ENCODE data around the gene GNAT3. TPM values are rescaled to one million over a fixed set of nuclear protein-coding genes. Genes with fewer than 3 reads are reported as not detected.

Gene GNAT3
- total and polyA plus RNA-seq, 2 of the 8 experiments (the other 6 are each of a cell fraction or from before 2014, with no cell fraction given): not detected

DNA sequence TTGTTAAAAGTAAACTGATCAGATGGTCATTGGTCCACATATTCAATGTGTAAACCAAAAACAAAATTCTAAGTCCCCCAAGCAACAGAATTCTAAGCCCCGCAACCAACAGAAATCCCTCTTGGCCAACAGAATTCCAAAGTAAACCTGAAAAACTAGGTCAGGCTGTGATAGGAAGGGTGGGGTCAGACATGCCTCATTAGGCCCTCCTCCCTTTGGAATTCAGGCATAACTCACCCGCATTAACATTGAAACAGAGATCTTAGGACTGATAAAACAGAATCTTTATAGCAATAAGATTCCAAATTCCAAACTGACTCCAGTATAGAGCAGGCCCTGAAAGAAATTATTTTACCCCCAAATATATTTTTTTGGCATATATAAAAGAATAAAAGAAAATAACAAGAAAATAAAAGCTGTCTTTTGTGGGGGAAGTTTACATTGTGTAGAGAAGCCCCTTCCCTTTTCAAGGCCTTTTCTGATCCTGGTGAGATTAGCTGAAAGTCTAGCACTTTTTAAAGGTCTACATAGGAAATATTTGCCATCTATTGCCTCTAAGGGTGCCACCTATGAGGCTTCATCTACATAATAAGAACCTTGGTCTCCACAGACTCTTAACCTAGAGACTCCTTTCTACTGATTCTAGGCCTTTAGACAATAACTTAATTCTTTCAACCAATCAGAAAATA lies 30.5 kb downstream of the GNAT3 start:
- Histone ChIP-seq H3K79me1 (ENCODE audit: low read depth, low read length) (no peaks in the 10 kb centered on the region), H4K91ac (replicated peaks; ENCODE audit: insufficient read length, low read length) (no peak overlapping the region), H3K4me3 (ENCODE audit: extremely low read depth in 1 of 4, insufficient read depth in 2 of 4, low read depth in 3 of 4, low read length in 4 of 4) (no peak overlapping the region), H3K23ac (ENCODE audit: insufficient read length) (no peak overlapping the region), H2BK5ac (ENCODE audit: low read depth, low read length) (no peak overlapping the region), H3K27me3 (replicated peaks in 1 of 4; ENCODE audit: control insufficient read depth in 3 of 4, extremely low read depth in 1 of 4, insufficient read depth in 3 of 4, low read length in 3 of 4) (no peaks in the 10 kb centered on the region), H3K4ac (replicated peaks; ENCODE audit: insufficient read length, low read depth, low read length) (no peak overlapping the region), H3K23me2 (ENCODE audit: low read depth, low read length) (no peaks in the 10 kb centered on the region), H4K8ac (ENCODE audit: extremely low read depth, insufficient read depth, low read length) (no peak overlapping the region), H3K14ac (ENCODE audit: insufficient read length) (no peak overlapping the region), H3K36me3 (ENCODE audit: control insufficient read depth in 2 of 4, insufficient read depth in 4 of 4, low read length in 3 of 4) (no peaks in the 10 kb centered on the region), H3K79me2 (ENCODE audit: control insufficient read depth in 1 of 2, insufficient read depth in 2 of 2, low read length in 2 of 2) (no peaks in the 10 kb centered on the region), H3K9ac (replicated peaks in 1 of 4; ENCODE audit: extremely low read depth in 1 of 4, low read depth in 3 of 4, low read length in 3 of 4) (no peak overlapping the region), H3K4me2 (ENCODE audit: insufficient read depth in 1 of 2, low read depth in 2 of 2, low read length in 2 of 2) (no peak overlapping the region), H2BK20ac (ENCODE audit: low read length) (no peak overlapping the region), H2BK120ac (replicated peaks; ENCODE audit: low read depth, low read length) (no peak overlapping the region), H3K9me3 (ENCODE audit: insufficient read depth in 2 of 2, low read depth in 1 of 2, low read length in 1 of 2) (no peaks in the 10 kb centered on the region), H3K27ac (ENCODE audit: low read depth, low read length) (no peak overlapping the region), H3K18ac (ENCODE audit: extremely low read depth, low read length) (no peak overlapping the region), H4K5ac (ENCODE audit: insufficient read length, low read depth, low read length) (no peak overlapping the region), H4K20me1 (replicated peaks in 1 of 2; ENCODE audit: control insufficient read depth in 1 of 2, insufficient read depth in 2 of 2, low read length in 2 of 2) (no peaks in the 10 kb centered on the region), H2BK15ac (ENCODE audit: low read length) (no peak overlapping the region), H3K56ac (replicated peaks; ENCODE audit: insufficient read length, low read depth, low read length) (no peak overlapping the region), H2BK12ac (ENCODE audit: low read depth, low read length) (no peak overlapping the region), H3K4me1 (replicated peaks in 1 of 4; ENCODE audit: control insufficient read depth in 3 of 4, insufficient read depth in 4 of 4, low read length in 3 of 4) (peaks cover 0 to 3% (median under 1%) of the 10 kb centered on the region in 4 experiments; a peak in 1 of 7 replicates), H2AFZ (ENCODE audit: low read length) (no peak overlapping the region), H2AK5ac (ENCODE audit: low read depth, low read length) (no peak overlapping the region)
- ChIA-PET CTCF (ENCODE audit: partially characterized antibody) (interaction anchor here (1.4 kb wide), 1 partner anchor 9 kb away, joined by 3 read pairs; no protein-coding TSS in a partner anchor), POLR2A (ENCODE audit: partially characterized antibody) (interaction anchor here (1.3 kb wide), 1 partner anchor 10 kb away, joined by 3 read pairs; no protein-coding TSS in a partner anchor)
- DNase-seq (ENCODE audit: low read depth in 1 of 2, low spot score in 2 of 2) (peak in 1 of 2 experiments; percentile 25), FAIRE-seq (no peak)
- no peak for TF ChIP-seq ZNF274 (IDR thresholded peaks at IDR 0.05; ENCODE audit: borderline replicate concordance, extremely low read depth, low read length)
- TF ChIP-seq EZH2 (IDR thresholded peaks at IDR 0.05; ENCODE audit: low read depth, low read length, severe bottlenecking): no peak
- peak; percentile 72; the same call in 1 of the 2 replicates for TF ChIP-seq TEAD4 (IDR thresholded peaks at IDR 0.05; ENCODE audit: low read depth, low read length)
- TF ChIP-seq SP1 (IDR thresholded peaks at IDR 0.05; ENCODE audit: low read depth, low read length): 0 out of 2 replicates have a peak, but pooled peaks have one; percentile 14
- 74% methylated on average over 2 of the region's 2 CpGs; no CpG with 5 or more reads in 1 of the 2 experiments for WGBS, 2 experiments (ENCODE audit: extremely low coverage in 1 of 2, insufficient coverage in 1 of 2, insufficient read length in 1 of 2, insufficient replicate concordance in 2 of 2, low coverage in 1 of 2, low lambda C conversion rate in 2 of 2, missing lambda C conversion rate in 1 of 2)

Measured in H1 (cell line).